T-helper 1 cell treated with Interleukin-12 subunit alpha and Interleukin-12 subunit beta and Interleukin-4 antibody, amounts not matched to agents 30 μg/mL and 1 μg/mL, for 36 hours (primary cell): Measurements from ENCODE around the gene CAMK2B.

Source experiments
- H3K27ac Mint-ChIP-seq: one replicate; pipeline ENCODE4 v1.8.0; 2021; ENCODE audit warnings: mild to moderate bottlenecking, mixed read lengths
- H3K27me3 Mint-ChIP-seq: one replicate; pipeline ENCODE4 v1.8.0; 2021; ENCODE audit warnings: low read depth, mixed read lengths
- H3K36me3 Mint-ChIP-seq: one replicate; pipeline ENCODE4 v1.8.0; 2021; ENCODE audit warnings: low read depth, mixed read lengths
- H3K4me1 Mint-ChIP-seq: one replicate; pipeline ENCODE4 v1.8.0; 2021; ENCODE audit warnings: low read depth, mixed read lengths
- H3K4me3 Mint-ChIP-seq: one replicate; pipeline ENCODE4 v1.8.0; 2021; ENCODE audit warnings: mild to moderate bottlenecking, moderate library complexity, mixed read lengths
- H3K9me3 Mint-ChIP-seq: one replicate; pipeline ENCODE4 v1.8.0; 2021; ENCODE audit warnings: mixed read lengths

Gene CAMK2B

GRCh38 chr7:44167920-44168319, 157.5 kb downstream of the CAMK2B start:
- Mint-ChIP-seq H3K36me3 (no peaks in the 10 kb centered on the region), H3K27ac (no peak overlapping the region), H3K9me3 (no peaks in the 10 kb centered on the region), H3K4me3 (no peak overlapping the region), H3K4me1 (peaks cover 4% of the 10 kb centered on the region), H3K27me3 (peaks cover 25% of the 10 kb centered on the region)
